Measurements from ENCODE around the gene DUOX2.
"Not testable (repeated sequence)": the region's sequence is repeated elsewhere in the genome, so short reads cannot be mapped to it uniquely, and the experiment has no call there.

DUOX2 gene

GRCh38 chr15:45069942-45070360 lies 44.0 kb downstream of the DUOX2 start:
- DNase-seq (ENCODE audit: low read depth, low spot score); POLR2A ChIA-PET; H3K4me3 ChIP-seq (ENCODE audit: low read depth, low read length); CTCF ChIA-PET: not testable (repeated sequence)

GRCh38 chr15:45064386-45064785 lies 49.6 kb downstream of the DUOX2 start:
- ChIA-PET CTCF (interaction anchor here (1.2 kb wide), 1 partner anchor 54 kb away, joined by 3 read pairs; no protein-coding TSS in a partner anchor), POLR2A (no interaction called here)
- H3K4me3 ChIP-seq (ENCODE audit: low read depth, low read length) = no peak overlapping the region
- TF ChIP-seq, protein P1, sequence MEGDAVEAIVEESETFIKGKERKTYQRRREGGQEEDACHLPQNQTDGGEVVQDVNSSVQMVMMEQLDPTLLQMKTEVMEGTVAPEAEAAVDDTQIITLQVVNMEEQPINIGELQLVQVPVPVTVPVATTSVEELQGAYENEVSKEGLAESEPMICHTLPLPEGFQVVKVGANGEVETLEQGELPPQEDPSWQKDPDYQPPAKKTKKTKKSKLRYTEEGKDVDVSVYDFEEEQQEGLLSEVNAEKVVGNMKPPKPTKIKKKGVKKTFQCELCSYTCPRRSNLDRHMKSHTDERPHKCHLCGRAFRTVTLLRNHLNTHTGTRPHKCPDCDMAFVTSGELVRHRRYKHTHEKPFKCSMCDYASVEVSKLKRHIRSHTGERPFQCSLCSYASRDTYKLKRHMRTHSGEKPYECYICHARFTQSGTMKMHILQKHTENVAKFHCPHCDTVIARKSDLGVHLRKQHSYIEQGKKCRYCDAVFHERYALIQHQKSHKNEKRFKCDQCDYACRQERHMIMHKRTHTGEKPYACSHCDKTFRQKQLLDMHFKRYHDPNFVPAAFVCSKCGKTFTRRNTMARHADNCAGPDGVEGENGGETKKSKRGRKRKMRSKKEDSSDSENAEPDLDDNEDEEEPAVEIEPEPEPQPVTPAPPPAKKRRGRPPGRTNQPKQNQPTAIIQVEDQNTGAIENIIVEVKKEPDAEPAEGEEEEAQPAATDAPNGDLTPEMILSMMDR (IDR thresholded peaks at IDR 0.05; ENCODE audit: insufficient read depth, low read length, missing control alignments) = no peak
- no peak for DNase-seq (ENCODE audit: low read depth, low spot score)

- POLR2A ChIA-PET; DNase-seq (ENCODE audit: low read depth, low spot score); H3K4me3 ChIP-seq (ENCODE audit: low read depth, low read length); CTCF ChIA-PET: not testable (repeated sequence)
Observed at GRCh38 chr15:45062301-45062700, 51.7 kb downstream of the DUOX2 start.

GRCh38 chr15:45058690-45059675 lies 55.0 kb downstream of the DUOX2 start:
- DNase-seq (ENCODE audit: low read depth, low spot score); H3K4me3 ChIP-seq (ENCODE audit: low read depth, low read length); POLR2A ChIA-PET: not testable (repeated sequence)
- CTCF ChIA-PET = interaction anchor here (1.1 to 1.5 kb wide), 2 partner anchors 22 to 59 kb away, joined by 4 read pairs; no protein-coding TSS in a partner anchor

- H3K4me3 ChIP-seq (ENCODE audit: low read depth, low read length); CTCF ChIA-PET; POLR2A ChIA-PET; DNase-seq (ENCODE audit: low read depth, low spot score): not testable (repeated sequence)
Observed at GRCh38 chr15:45052676-45053075, 61.3 kb downstream of the DUOX2 start.

DNA sequence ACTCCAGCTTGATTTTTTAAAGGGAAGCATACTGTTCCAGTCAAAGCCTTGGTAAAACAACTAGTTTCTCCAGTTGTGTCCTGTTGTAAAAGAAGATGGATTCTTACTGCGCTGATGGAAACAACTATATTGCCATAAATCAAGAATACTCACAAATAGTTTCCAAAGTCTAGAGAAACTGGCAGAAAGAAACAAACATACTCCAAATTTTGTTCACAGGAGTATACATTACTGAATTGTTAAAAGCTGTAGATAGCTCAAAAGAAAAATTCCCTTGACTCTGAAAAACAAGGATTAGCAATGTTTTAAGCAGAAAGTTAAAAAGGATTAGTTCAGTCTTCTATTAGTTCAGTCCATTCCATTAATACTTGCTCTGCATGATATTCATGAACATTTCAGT lies 63.4 kb downstream of the DUOX2 start:
- ChIA-PET CTCF (interaction anchor here (1.2 kb wide), 1 partner anchor 14 kb away, joined by 3 read pairs; no protein-coding TSS in a partner anchor), POLR2A (no interaction called here)
- no peak for DNase-seq (ENCODE audit: low read depth, low spot score)
- H3K4me3 ChIP-seq (ENCODE audit: low read depth, low read length) = no peak overlapping the region
- TF ChIP-seq, protein P1 (IDR thresholded peaks at IDR 0.05; ENCODE audit: insufficient read depth, low read length, missing control alignments) = no peak

DNA sequence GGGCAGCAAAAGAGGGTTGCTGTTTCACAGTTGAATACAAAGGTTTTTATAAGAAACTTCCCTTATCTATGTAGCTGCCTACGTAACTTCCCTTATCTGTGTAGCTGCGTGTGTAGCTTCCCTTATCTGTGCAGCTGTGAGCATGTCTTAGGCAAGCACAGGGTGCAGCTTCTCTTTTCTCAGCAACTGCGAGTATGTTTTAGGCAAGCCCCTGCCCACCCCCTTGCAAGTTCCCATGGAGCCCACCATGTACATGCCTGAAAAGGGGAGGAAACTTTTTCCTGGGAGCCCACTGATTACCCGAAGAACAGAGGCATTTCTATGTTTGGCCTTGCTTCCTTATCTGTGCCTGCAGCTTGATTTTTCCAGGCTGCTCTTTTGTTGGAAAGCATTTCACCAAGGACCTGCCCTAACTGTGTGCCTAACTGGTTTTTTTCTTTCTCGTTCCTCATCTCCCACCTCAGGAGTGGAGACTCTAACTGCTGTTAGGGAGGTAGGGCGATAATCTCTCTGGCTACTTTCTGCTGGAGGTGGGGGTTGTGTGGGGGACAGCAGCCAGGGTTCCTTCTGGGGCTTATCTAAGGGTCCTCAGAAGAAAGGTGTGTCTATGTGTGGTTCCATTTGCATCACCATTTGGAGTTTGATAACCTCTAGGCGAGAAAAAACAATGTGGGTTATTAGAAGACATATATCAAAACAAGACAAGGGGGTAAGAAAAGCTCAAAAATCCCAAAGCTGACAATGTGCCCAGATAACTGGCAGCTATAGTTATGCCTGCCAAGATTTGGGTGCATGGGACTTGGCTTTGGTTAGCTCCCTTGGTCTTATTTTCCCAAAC lies 65.0 kb downstream of the DUOX2 start:
- H3K4me3 ChIP-seq (ENCODE audit: low read depth, low read length) = no peak overlapping the region
- ChIA-PET CTCF (interaction anchor here (0.7 to 1.3 kb wide), 2 partner anchors 13 to 44 kb away, joined by 3 to 4 read pairs; no protein-coding TSS in a partner anchor), POLR2A (no interaction called here)
- TF ChIP-seq, protein P1 (IDR thresholded peaks at IDR 0.05; ENCODE audit: insufficient read depth, low read length, missing control alignments) = no peak
- no peak for DNase-seq (ENCODE audit: low read depth, low spot score)

DNA sequence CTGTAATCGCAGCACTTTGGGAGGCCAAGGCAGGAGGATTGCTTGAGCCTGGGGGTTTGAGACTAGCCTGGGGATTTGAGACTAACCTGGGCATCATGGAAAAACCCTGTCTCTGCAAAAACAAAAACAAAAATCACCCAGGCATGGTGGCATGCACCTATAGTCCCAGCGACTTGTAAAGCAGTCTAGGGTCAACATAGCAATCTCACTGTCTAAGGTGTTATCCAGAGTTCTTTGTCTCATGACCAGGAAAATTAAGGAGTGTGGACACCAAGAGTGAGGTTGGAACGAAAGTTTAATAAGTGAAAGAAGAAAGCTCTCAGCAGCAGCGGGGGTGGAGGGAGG lies 65.6 kb downstream of the DUOX2 start:
- DNase-seq (ENCODE audit: low read depth, low spot score); H3K4me3 ChIP-seq (ENCODE audit: low read depth, low read length); POLR2A ChIA-PET: not testable (repeated sequence)
- CTCF ChIA-PET = interaction anchor here (0.7 to 1.3 kb wide), 2 partner anchors 13 to 45 kb away, joined by 3 to 4 read pairs; no protein-coding TSS in a partner anchor

DNA sequence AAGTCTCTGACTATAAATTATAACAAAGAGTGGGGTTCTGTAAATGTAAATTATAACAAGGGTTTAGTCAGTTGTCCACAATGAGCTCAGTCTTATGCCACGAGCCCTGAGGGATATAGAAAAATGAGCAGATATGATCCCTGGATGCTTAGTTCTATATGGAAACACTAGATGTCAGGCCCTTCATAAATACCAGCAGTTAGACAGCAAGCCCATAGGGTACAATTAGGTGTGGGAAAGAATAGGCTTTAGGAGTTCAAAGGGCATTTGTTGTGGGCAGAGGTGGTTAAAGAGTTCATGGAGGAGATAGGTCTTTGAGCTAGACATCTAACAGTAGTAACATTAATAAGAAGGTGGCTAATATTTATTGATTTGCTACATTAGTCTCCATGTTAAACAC lies 69.7 kb downstream of the DUOX2 start:
- CTCF ChIA-PET; POLR2A ChIA-PET; DNase-seq (ENCODE audit: low read depth, low spot score); H3K4me3 ChIP-seq (ENCODE audit: low read depth, low read length): not testable (repeated sequence)

DNA sequence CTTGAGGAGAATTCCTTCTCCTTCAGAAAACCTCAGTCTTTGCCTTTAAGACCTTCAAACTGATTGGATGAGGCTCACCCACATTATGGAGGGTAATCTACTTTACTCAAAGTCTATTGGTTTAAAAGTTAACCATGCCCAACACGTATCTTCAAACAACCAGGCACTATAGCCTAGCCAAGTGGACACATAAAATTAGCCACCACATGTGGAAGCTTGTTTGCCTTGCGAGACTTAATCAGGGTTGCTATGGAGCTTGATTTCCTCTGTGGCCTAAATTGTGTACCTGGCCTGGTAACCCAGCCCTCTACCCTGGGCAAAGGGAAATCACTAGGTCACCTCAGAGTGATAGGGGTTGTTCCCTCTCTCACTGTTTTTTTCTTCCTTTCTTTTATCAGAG lies 71.1 kb downstream of the DUOX2 start:
- DNase-seq (ENCODE audit: low read depth, low spot score); H3K4me3 ChIP-seq (ENCODE audit: low read depth, low read length); POLR2A ChIA-PET; CTCF ChIA-PET: not testable (repeated sequence)

Measured in AG04449 (cell line).